ENCODE measurements around the gene CD200.
A peak's percentile ranks its signal among the peaks of the same experiment; 100 is the strongest.

Gene CD200

GRCh38 chr3:112333002-112333380 lies at the start of gene CD200:
CD200 (plus strand) TSS chr3:112333156; CDS start chr3:112333213, 57 bp downstream.
- no peak for DNase-seq

- DNase-seq, result no peak
These were observed 43.9 kb upstream of the CD200 start for GRCh38 chr3:112289011-112289410.

GRCh38 chr3:112293368-112294321 lies 39.3 kb upstream of the CD200 start, which contains the start of gene SLC9C1:
SLC9C1 (minus strand) TSS chr3:112294216; CDS start chr3:112286791, 7,425 bp downstream.
- DNase-seq, result peak; percentile 59

GRCh38 chr3:112297714-112298113 lies 35.2 kb upstream of the CD200 start:
- peak; percentile 7 for DNase-seq

GRCh38 chr3:112298781-112299180 lies 34.2 kb upstream of the CD200 start:
- DNase-seq, result no peak

GRCh38 chr3:112302150-112302830 lies 30.7 kb upstream of the CD200 start:
- DNase-seq, result no peak

- no peak for DNase-seq
These were observed 29.8 kb upstream of the CD200 start for GRCh38 chr3:112302881-112303763.

- peak; percentile 8 for DNase-seq
These were observed 29.1 kb upstream of the CD200 start for GRCh38 chr3:112303764-112304325.

GRCh38 chr3:112304611-112305010 lies 28.3 kb upstream of the CD200 start:
- no peak for DNase-seq

- DNase-seq, result no peak
These were observed 26.1 kb upstream of the CD200 start for GRCh38 chr3:112306825-112307224.

GRCh38 chr3:112307557-112307956 lies 25.4 kb upstream of the CD200 start:
- DNase-seq, result no peak

GRCh38 chr3:112308151-112308911 lies 24.6 kb upstream of the CD200 start:
- no peak for DNase-seq

- no peak for DNase-seq
These were observed 18.3 kb upstream of the CD200 start for GRCh38 chr3:112314649-112315048.

- DNase-seq, result no peak
These were observed 17.2 kb upstream of the CD200 start for GRCh38 chr3:112315791-112316190.

- no peak for DNase-seq
These were observed 13.3 kb upstream of the CD200 start for GRCh38 chr3:112319516-112320276.

GRCh38 chr3:112320691-112321090 lies 12.3 kb upstream of the CD200 start:
- peak; percentile 56 for DNase-seq

GRCh38 chr3:112321867-112322652 lies 10.9 kb upstream of the CD200 start:
- no peak for DNase-seq

GRCh38 chr3:112327371-112327951 lies 5.5 kb upstream of the CD200 start:
- DNase-seq, result peak; percentile 67

- DNase-seq, result no peak
These were observed 1.1 kb upstream of the CD200 start for GRCh38 chr3:112331851-112332250.
